Cardiac fibroblast (primary cell): ENCODE results near the gene CAMKMT.
"Not testable (repeated sequence)": the region's sequence is repeated elsewhere in the genome, so short reads cannot be mapped to it uniquely, and the experiment has no call there.

Experiments
- DNase-seq, 2 donors: peaks; one replicate each; pipeline versions ENCODE4 v3.0.0 to v3.0.0-alpha.2; 2010; ENCODE audit warnings: low read depth in 2 of 2
- H3K4me3 ChIP-seq, 2 donors: replicated peaks in 1 of 2; 1 replicate in 1 of 2; 2 replicates in 1 of 2; pipeline ENCODE4 v1.5.1; 2011; ENCODE audit warnings: low read depth in 2 of 2, low read length in 2 of 2, mild to moderate bottlenecking in 2 of 2, moderate library complexity in 1 of 2
- CTCF ChIP-seq: IDR thresholded peaks from one replicate; pipeline ENCODE4 v1.5.1; 2011; ENCODE audit warnings: low read depth, mild to moderate bottlenecking, low read length, inconsistent platforms

Gene CAMKMT

GRCh38 chr2:44498551-44498950 lies 136.8 kb downstream of the CAMKMT start:
- TF ChIP-seq CTCF = no peak
- DNase-seq = peak in 1 of 2 donors; percentile 4
- H3K4me3 ChIP-seq = no peak overlapping the region

GRCh38 chr2:44505664-44506063 lies 143.9 kb downstream of the CAMKMT start:
- H3K4me3 ChIP-seq, DNase-seq: not testable (repeated sequence)

- no peak overlapping the region for H3K4me3 ChIP-seq
- peak in 1 of 2 donors; percentile 8 for DNase-seq
- no peak for TF ChIP-seq CTCF
Observed at GRCh38 chr2:44510246-44510645, 148.5 kb downstream of the CAMKMT start.

GRCh38 chr2:44515416-44515815 lies 153.7 kb downstream of the CAMKMT start:
- no peak for TF ChIP-seq CTCF
- no peak overlapping the region for H3K4me3 ChIP-seq
- peak; percentile 5 to 9 for DNase-seq

- no peak for TF ChIP-seq CTCF
- DNase-seq = no peak
- H3K4me3 ChIP-seq = no peak overlapping the region
Observed at GRCh38 chr2:44519026-44519425, 157.3 kb downstream of the CAMKMT start.

GRCh38 chr2:44522846-44523245 lies 161.1 kb downstream of the CAMKMT start:
- no peak for DNase-seq
- H3K4me3 ChIP-seq = no peak overlapping the region
- TF ChIP-seq CTCF = no peak

GRCh38 chr2:44524347-44524926 lies 162.7 kb downstream of the CAMKMT start:
- TF ChIP-seq CTCF = no peak
- no peak for DNase-seq
- H3K4me3 ChIP-seq = no peak overlapping the region
